ENCODE results near the gene TINCR.
A peak's percentile ranks its signal among the peaks of the same experiment; 100 is the strongest.

TINCR gene

GRCh38 chr19:5588906-5589676 lies 21.3 kb upstream of the TINCR start:
- DNase-seq (ENCODE audit: low read depth), result no peak

GRCh38 chr19:5588441-5588840 lies 20.7 kb upstream of the TINCR start:
- DNase-seq (ENCODE audit: low read depth), result no peak

GRCh38 chr19:5587661-5588060 lies 19.9 kb upstream of the TINCR start:
- DNase-seq (ENCODE audit: low read depth), result no peak

GRCh38 chr19:5587071-5587455 lies 19.3 kb upstream of the TINCR start:
- no peak for DNase-seq (ENCODE audit: low read depth)

GRCh38 chr19:5586300-5587070 lies 18.7 kb upstream of the TINCR start:
- DNase-seq (ENCODE audit: low read depth), result no peak

GRCh38 chr19:5585461-5586299 lies 17.9 kb upstream of the TINCR start:
- no peak for DNase-seq (ENCODE audit: low read depth)

GRCh38 chr19:5580161-5580571 lies 12.4 kb upstream of the TINCR start:
- DNase-seq (ENCODE audit: low read depth), result no peak

GRCh38 chr19:5579697-5580096 lies 11.9 kb upstream of the TINCR start:
- no peak for DNase-seq (ENCODE audit: low read depth)

GRCh38 chr19:5579286-5579685 lies 11.5 kb upstream of the TINCR start:
- no peak for DNase-seq (ENCODE audit: low read depth)

- DNase-seq (ENCODE audit: low read depth), result peak; percentile 50
Observed at GRCh38 chr19:5578097-5578846, 10.5 kb upstream of the TINCR start.

- DNase-seq (ENCODE audit: low read depth), result no peak
Observed at GRCh38 chr19:5575590-5575989, 7.8 kb upstream of the TINCR start.

GRCh38 chr19:5572556-5573286 lies 5.0 kb upstream of the TINCR start:
- no peak for DNase-seq (ENCODE audit: low read depth)

GRCh38 chr19:5571777-5572176 lies 4.0 kb upstream of the TINCR start:
- DNase-seq (ENCODE audit: low read depth), result no peak

- DNase-seq (ENCODE audit: low read depth), result no peak
Observed at GRCh38 chr19:5567970-5568407, 236 bp upstream of the TINCR start.

- DNase-seq (ENCODE audit: low read depth), result no peak
Observed at GRCh38 chr19:5564930-5565329, 2.8 kb downstream of the TINCR start.

- no peak for DNase-seq (ENCODE audit: low read depth)
Observed at GRCh38 chr19:5563935-5564612, 3.7 kb downstream of the TINCR start.

- DNase-seq (ENCODE audit: low read depth), result no peak
Observed at GRCh38 chr19:5563008-5563431, 4.7 kb downstream of the TINCR start.

- DNase-seq (ENCODE audit: low read depth), result no peak
Observed at GRCh38 chr19:5562280-5562679, 5.5 kb downstream of the TINCR start.

GRCh38 chr19:5561559-5561958 lies 6.2 kb downstream of the TINCR start:
- no peak for DNase-seq (ENCODE audit: low read depth)

- DNase-seq (ENCODE audit: low read depth), result no peak
Observed at GRCh38 chr19:5560156-5560555, 7.6 kb downstream of the TINCR start.

GRCh38 chr19:5559804-5560133 lies 8.0 kb downstream of the TINCR start:
- no peak for DNase-seq (ENCODE audit: low read depth)
